ENCODE data around the gene CBX4.

The CBX4 gene

DNA sequence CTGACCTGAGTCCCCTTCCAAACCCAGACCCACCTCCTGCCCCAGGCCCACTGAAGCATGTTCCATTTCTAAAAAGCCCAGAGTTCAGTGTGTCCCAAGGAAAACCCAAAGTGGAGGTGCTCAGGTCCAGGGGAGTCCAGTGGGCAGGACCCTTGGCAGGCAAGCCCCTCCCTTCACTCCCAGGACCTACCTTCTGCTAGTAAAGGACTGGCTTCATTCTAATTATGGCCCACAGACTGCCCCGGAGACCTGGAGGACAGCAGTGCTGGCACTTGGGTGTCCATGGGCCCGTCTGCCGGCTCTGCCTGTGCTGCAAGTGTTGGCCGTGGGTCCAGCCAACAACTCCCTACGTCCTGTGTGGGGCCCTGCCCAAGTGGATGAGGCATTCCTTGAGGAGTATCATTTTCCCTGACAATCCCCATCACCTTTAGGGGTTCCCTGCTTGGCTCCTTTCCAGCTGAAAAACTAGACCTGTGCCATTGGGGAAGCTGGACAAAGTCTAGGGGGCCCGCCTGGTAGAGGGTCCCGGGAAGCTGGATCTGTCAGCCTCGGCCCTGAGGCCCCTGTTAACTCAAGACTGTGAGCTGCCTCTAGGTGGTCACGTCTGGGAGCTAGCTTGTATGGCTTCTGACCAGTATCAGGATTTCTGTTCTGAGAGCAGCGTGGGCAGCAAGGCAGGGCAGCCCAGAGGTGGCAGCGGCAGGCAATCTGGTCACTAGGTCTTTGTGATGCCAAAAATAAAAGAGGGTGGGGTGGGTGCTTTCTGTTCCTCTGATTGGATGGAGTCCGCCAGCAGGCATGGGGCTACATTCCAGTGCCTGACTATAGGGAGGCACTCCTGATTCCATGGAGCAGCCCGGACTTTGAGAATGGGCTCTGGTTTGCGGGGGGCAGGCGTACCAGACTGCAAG lies 53.1 kb downstream of the CBX4 start:
- DNase-seq = no peak

DNA sequence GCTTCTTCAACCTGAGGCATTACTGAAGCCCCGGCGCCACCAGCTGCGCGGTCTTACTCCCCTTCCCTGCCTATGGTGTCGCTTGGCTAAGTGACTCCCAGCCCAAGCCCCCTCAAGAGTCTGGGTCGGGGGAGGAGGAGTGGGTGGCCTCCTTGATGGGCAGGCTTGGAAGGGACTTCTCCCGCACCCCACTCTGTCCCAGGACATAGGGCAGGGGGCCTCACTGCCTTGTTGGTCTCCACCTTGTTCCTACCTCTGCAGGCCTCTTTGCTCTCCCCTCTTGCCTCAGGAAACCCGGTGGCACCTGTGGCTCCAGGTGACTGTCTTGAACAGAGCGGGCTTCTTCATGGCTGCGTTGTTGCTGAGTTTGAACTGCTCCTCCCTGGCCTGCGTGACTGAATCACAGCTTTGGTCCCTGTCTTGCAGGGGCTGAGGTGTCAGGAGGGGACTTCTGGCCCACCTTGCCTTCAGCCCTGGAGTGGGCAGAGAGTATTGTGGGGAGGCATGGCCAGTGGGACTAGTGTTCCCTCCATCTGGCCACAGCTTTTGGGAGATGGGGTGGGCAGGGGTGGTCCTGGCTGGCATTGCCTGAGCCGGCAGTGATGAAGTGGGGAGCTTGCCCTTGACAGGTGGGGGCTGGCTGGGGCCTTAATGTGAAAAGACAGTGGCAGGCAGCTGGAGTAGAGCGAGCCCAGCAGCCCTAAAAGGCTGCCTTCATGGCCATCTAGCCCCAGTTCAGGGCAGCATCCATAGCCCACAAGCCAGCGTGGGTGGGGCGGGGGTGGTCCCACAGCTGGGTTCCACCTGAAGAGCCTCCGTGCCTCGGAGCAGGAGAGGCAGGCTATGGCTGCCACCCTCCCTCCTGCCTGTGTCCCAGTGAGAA lies 54.0 kb downstream of the CBX4 start:
- no peak for DNase-seq

DNA sequence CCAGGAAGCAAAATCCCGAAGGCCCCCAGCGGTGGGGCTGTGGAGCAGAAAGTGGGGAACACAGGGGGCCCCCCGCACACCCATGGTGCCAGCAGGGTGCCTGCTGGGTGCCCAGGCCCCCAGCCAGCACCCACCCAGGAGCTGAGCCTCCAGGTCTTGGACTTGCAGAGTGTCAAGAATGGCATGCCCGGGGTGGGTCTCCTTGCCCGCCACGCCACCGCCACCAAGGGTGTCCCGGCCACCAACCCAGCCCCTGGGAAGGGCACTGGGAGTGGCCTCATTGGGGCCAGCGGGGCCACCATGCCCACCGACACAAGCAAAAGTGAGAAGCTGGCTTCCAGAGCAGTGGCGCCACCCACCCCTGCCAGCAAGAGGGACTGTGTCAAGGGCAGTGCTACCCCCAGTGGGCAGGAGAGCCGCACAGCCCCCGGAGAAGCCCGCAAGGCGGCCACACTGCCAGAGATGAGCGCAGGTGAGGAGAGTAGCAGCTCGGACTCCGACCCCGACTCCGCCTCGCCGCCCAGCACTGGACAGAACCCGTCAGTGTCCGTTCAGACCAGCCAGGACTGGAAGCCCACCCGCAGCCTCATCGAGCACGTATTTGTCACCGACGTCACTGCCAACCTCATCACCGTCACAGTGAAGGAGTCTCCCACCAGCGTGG lies 54.8 kb downstream of the CBX4 start:
- DNase-seq = no peak

- no peak for DNase-seq
These were observed 55.3 kb downstream of the CBX4 start for GRCh38 chr17:79783891-79784290.

Measured in stimulated activated naive CD4-positive, alpha-beta T cell (primary cell).